ENCODE data around the gene PRR5L.
A peak's percentile ranks its signal among the peaks of the same experiment; 100 is the strongest.

Gene PRR5L

GRCh38 chr11:36372101-36372771, 76.1 kb downstream of the PRR5L start:
- no peaks in the 10 kb centered on the region for H3K27me3 ChIP-seq (replicated peaks)
- no peaks in the 10 kb centered on the region for H3K36me3 ChIP-seq (replicated peaks)
- no peak overlapping the region for H3K4me3 ChIP-seq (ENCODE audit: low read depth, low read length)
- TF ChIP-seq, protein P1, sequence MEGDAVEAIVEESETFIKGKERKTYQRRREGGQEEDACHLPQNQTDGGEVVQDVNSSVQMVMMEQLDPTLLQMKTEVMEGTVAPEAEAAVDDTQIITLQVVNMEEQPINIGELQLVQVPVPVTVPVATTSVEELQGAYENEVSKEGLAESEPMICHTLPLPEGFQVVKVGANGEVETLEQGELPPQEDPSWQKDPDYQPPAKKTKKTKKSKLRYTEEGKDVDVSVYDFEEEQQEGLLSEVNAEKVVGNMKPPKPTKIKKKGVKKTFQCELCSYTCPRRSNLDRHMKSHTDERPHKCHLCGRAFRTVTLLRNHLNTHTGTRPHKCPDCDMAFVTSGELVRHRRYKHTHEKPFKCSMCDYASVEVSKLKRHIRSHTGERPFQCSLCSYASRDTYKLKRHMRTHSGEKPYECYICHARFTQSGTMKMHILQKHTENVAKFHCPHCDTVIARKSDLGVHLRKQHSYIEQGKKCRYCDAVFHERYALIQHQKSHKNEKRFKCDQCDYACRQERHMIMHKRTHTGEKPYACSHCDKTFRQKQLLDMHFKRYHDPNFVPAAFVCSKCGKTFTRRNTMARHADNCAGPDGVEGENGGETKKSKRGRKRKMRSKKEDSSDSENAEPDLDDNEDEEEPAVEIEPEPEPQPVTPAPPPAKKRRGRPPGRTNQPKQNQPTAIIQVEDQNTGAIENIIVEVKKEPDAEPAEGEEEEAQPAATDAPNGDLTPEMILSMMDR (IDR thresholded peaks at IDR 0.05; ENCODE audit: low read depth, low read length, missing control alignments) = no peak
- DNase-seq = peak; percentile 49
- H3K27ac ChIP-seq = peak overlapping the region; percentile 42
- in situ Hi-C loops (cut with HindIII; ENCODE audit: low pct_ligation_motif_present, low sequenced_read_pairs) = no loop called here

GRCh38 chr11:36373016-36374010, 77.2 kb downstream of the PRR5L start:
- H3K4me3 ChIP-seq (ENCODE audit: low read depth, low read length) = no peak overlapping the region
- H3K36me3 ChIP-seq (replicated peaks) = no peaks in the 10 kb centered on the region
- H3K27ac ChIP-seq = no peak overlapping the region
- in situ Hi-C loops (cut with HindIII; ENCODE audit: low pct_ligation_motif_present, low sequenced_read_pairs) = no loop called here
- DNase-seq = no peak
- H3K27me3 ChIP-seq (replicated peaks) = no peaks in the 10 kb centered on the region
- TF ChIP-seq, protein P1 (IDR thresholded peaks at IDR 0.05; ENCODE audit: low read depth, low read length, missing control alignments) = no peak

DNA sequence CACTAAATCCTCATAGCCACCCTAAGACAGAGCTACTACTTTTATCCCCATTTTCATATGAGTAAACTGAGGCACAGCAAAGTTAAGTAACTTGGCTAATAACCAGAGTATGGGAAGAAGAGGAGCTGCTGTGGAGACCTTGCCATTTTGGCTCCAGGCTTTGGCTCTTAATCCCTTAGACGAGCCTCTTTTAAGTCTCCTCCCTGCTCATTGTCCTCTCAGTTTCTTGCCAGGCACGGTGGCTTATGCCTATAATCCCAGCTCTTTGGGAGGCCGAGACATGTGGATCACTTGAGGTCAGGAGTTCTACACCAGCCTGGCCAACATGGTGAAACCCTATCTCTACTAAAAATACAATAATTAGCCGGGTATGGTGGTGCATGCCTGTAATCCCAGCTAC, 78.6 kb downstream of the PRR5L start:
- H3K27ac ChIP-seq = no peak overlapping the region
- no peaks in the 10 kb centered on the region for H3K27me3 ChIP-seq (replicated peaks)
- H3K36me3 ChIP-seq (replicated peaks) = no peaks in the 10 kb centered on the region
- H3K4me3 ChIP-seq (ENCODE audit: low read depth, low read length) = no peak overlapping the region
- TF ChIP-seq, protein P1 (IDR thresholded peaks at IDR 0.05; ENCODE audit: low read depth, low read length, missing control alignments) = no peak
- in situ Hi-C loops (cut with HindIII; ENCODE audit: low pct_ligation_motif_present, low sequenced_read_pairs) = no loop called here
- no peak for DNase-seq

DNA sequence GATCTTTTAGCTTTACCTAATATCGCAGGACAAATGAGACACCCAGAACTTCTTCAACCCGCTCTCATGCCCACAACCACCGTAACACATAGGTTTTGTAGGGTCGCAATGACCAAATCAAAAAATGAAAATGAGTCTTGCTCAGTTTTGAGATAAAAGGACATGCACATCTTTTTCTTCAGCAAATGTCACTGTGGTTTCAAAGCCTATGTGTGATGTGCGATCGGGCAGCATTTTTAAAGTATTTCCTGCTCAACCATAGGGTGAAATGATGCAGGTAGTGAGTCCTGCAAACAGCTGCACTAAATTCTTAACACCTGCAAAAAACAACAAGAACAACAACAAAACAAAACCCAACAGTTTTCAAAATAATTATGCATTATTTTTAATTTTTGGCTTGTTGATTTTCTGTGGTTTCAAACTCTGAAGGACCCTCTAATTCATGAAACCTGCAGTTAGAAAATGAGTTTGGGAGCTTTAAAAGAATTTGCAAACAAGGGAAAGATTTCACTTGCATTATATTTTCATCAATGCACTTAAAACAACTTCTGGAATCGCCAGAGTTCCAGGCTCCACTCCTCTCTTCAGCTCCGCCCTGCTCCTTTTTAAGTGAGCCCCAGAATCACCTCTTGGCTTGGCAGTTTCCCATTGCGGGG, 79.4 kb downstream of the PRR5L start:
- in situ Hi-C loops (cut with HindIII; ENCODE audit: low pct_ligation_motif_present, low sequenced_read_pairs) = no loop called here
- no peak for DNase-seq
- Histone ChIP-seq H3K27ac (no peak overlapping the region), H3K27me3 (replicated peaks) (no peaks in the 10 kb centered on the region), H3K36me3 (replicated peaks) (peaks cover 3% of the 10 kb centered on the region), H3K4me3 (ENCODE audit: low read depth, low read length) (peak overlapping the region; percentile 91)
- TF ChIP-seq, protein P1 (IDR thresholded peaks at IDR 0.05; ENCODE audit: low read depth, low read length, missing control alignments) = no peak

- in situ Hi-C loops (cut with HindIII; ENCODE audit: low pct_ligation_motif_present, low sequenced_read_pairs) = no loop called here
- Histone ChIP-seq H3K27me3 (replicated peaks) (no peaks in the 10 kb centered on the region), H3K4me3 (ENCODE audit: low read depth, low read length) (peak overlapping the region; percentile 91), H3K36me3 (replicated peaks) (peaks cover 3% of the 10 kb centered on the region), H3K27ac (peak overlapping the region; percentile 34)
- TF ChIP-seq, protein P1 (IDR thresholded peaks at IDR 0.05; ENCODE audit: low read depth, low read length, missing control alignments) = peak; percentile 10
- DNase-seq = no peak
These were observed 80.2 kb downstream of the PRR5L start for GRCh38 chr11:36376009-36376887.

Measured in brain microvascular endothelial cell (primary cell).